Midbrain (tissue), 1 donor: ENCODE measurements around the gene RNU1-1.
"Not testable (repeated sequence)": the region's sequence is repeated elsewhere in the genome, so short reads cannot be mapped to it uniquely, and the experiment has no call there.

Experiments used
- DNase-seq: peaks from one replicate; lab custom pipeline; 2025; lab: John Stamatoyannopoulos, UW

Gene RNU1-1

DNA sequence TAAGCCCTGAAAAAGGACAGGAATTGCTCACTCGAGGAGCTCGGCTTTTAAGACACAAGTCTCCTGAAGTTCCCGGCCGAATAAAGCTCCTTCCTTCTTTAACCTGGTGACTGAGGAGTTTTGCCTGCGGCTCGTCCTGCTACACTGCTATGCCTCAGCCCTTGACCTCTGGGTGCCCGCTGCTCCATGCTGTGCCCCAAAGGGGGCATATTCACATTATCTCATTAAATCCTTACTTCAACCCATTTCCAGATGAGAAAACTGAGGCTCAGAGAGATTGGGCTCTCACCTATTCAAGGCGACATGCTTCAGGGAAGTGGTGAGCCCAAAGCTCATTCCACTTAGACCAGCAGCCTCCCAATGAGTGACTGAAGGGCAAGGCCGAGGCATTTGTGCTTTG is 20.4 kb downstream of the RNU1-1 start:
- not testable (repeated sequence) for DNase-seq

GRCh38 chr1:16492937-16493336 is 21.1 kb downstream of the RNU1-1 start:
- DNase-seq = not testable (repeated sequence)

DNA sequence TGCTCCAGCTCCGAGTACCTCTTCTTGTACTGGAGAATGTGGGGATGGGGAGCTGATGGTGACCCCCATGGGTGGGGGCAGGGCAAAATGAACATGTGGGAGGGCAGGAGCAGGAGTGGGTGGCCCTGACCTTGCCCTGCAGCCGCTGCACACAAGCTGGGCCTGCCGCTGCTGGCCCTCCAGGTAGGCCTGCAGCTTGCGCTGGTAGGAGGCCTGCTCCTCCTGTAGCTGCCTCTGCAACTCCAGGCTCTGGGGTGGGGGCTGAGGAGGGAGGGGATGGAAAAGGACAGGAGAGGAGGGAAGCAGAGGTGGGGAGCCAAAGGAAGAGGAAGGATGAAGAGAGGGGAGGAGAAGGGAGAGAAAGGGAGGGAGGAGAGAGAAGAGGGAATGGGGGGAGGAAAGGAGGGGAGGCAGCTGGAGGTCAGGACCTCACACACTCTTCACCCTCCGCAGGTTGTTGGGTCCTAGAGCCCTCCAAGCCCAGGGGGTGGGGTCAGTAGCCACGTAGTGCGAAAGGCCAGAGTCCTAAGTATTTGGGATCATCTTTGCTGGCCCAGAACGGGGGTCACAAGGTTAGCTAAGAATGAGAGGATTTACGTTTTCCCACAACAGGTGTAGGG is 22.9 kb downstream of the RNU1-1 start:
- no peak for DNase-seq

- not testable (repeated sequence) for DNase-seq
Observed at GRCh38 chr1:16489195-16489880, 24.7 kb downstream of the RNU1-1 start.

DNA sequence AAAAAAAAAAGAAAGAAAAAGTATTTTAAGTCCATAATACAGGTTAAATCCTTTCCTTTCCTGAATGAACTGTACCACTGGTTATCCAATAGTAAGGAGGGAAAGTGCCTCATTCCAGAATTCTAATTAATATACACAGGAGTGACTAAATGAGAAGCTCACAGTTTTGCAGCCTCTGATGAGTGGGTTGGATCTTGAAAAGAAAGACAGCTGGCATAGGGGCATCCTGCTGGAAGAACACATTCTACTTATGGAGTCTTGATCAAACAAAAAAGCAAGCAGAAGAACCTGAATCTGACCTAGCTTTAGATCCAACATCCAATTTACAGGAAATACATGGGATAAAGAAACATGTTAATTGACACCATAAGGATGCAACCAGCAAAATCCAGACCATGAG is 27.1 kb downstream of the RNU1-1 start:
- not testable (repeated sequence) for DNase-seq

- not testable (repeated sequence) for DNase-seq
Observed at GRCh38 chr1:16486316-16486715, 27.8 kb downstream of the RNU1-1 start.

DNA sequence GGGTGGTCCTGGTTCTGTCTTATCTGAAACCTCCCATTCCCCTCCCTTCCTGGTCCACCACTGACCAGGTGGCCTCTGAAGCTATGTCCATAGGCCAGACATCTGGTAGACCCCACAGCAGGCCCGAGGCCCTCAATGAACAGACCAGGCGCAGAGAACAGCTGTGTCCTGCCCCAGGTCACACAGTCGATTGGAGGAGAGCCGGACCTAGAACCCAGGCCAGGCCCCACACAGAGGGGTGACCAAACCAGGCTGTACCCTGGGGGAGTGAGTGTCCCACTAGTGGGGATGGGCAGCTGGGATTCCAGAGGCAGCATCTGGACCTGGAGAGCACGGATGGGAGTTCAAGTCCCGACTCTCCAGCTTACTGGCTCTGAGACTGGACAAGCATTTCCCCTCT is 29.2 kb downstream of the RNU1-1 start:
- DNase-seq = no peak

GRCh38 chr1:16484501-16484835 is 29.6 kb downstream of the RNU1-1 start:
- no peak for DNase-seq

DNA sequence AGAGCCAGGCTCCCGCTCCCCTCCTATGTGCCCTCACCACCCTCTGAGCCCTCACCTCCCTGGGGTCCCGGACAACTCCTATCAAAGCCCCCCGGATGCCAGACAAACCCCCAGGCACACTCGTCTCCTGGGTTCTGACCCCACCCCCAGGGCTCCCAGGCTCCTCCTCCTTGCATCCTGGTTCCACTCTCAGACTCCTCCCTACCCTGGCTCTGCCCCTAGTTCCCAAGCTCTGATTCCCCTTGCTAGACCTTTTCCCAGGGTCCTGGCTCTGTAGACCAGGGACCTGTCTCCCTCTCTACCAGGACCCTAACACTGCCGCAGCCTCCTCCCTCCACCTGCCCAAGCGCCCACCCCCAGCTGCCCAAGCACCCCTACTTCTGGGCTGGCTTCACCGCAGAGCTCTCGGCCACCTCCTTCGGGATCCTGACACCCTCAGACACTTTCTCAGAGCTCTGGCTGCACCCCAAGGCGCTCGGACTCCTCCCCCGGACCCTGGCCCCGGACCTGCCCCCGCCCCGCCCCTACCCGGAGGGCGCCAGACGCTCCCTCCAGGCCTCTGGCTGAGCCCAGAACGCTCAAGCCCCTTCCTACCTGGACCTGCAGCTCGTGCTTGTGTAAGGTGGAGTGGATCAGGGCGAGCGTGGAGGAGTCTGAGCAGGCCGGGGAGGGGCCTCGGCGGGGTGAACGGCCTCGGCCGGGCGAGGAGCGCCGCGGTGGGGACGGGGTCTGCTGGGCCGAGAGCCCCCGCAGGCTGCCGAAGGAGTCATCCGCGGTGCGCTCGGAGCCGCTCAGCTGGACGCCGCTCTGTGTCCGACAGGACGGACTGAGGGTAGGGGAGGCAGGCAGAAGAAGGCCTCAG is 30.2 kb downstream of the RNU1-1 start:
- DNase-seq = not testable (repeated sequence)

DNA sequence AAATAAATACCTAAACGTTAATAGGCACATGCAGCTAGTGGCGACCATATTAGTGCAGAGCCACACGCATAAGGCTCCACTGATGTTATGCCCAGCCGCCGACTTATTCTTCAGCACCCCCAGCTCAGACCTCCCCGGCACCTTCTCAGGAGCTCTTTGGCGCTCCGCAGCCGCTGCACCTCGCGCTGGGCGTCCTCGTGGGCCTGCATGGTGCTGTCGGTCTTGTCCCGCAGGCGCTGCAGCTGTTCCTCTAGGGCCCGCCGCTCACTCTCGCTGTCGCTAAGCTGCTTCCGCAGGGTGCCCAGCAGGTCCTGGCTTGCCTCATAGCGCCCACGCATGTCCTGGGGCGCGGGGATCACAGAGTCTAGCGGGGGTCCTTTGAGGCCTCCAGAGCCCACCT is 30.9 kb downstream of the RNU1-1 start:
- DNase-seq = not testable (repeated sequence)

DNA sequence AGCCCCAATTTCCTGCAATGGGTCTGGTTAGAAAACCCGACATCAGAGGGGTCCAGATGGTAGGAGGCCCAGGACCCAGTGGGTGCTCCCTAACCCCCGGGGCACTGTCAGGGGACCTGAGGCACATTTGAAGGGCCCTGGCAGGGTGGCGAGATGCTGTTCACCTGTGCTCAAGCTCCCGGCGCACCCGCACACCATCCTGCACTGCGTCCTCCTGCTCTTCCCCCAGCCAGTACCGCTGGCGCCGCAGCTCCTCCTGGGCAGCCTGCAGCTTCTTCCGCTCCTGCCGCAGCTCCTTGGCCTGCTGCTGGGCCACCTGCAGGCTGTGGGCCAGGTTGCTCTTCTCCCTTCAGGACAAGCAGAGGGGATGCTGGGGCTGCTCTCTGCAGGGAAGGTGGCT is 36.0 kb downstream of the RNU1-1 start:
- DNase-seq = no peak

DNA sequence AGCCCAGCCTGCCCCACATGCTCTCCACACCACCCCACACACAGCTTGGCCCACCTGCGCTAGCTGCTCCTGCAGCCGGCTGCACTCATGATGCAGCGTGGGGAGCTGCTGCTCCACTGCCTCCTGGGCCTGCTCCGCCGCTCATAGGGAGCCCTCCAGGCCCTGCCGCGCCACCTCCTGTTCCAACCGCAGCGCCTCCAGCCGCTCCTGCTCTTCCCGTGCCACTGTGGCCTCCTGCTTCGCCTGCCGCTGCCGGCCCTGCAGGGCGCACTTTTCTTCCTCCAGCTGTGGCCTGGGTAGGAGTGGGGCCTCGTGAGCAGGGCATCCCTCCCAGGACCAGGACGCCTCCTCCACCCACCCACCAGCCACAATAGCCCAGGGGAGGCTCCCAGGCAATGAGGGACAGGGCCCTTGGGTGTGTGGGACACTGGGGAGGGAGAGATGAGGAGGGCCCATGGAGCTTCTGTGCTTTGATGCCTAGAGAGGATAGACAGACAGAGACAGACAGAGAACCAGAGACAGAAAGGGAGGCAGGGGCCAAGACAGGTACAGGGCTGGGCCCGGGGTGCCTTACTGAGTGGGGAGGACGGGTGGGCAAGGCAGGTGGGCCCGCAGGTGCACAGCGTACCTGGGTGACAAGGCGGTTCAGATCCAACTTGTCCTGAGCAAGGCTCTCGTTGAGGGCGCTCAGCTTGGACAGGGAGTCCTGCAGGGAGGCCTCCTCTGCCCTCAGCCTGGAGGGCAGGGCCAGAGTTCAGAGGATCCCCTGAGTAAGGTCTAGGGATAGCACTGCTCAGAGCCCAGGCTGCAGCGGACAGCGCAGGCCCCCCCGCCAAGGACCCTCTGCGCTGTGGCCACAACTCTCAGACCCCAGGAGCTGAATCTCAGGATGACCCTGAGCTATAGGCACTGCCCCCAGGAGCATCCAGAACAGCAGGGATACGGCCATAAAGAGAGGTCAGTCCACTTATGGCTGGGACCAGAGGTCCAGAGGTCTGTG is 38.0 kb downstream of the RNU1-1 start:
- not testable (repeated sequence) for DNase-seq

GRCh38 chr1:16474891-16475290 is 39.2 kb downstream of the RNU1-1 start:
- not testable (repeated sequence) for DNase-seq

- DNase-seq = no peak
Observed at GRCh38 chr1:16474166-16474800, 39.8 kb downstream of the RNU1-1 start.

- DNase-seq = no peak
Observed at GRCh38 chr1:16468558-16468957, 45.5 kb downstream of the RNU1-1 start.

GRCh38 chr1:16464917-16465625 is 49.0 kb downstream of the RNU1-1 start:
- no peak for DNase-seq
